NCI-H187 (cell line): Measurements from ENCODE around the gene TRIM38.
"Not testable (repeated sequence)": the region's sequence is repeated elsewhere in the genome, so short reads cannot be mapped to it uniquely, and the experiment has no call there.

Experiments used
- DNase-seq, 2 experiments: peaks; one replicate each; lab custom pipeline; 2025; lab: John Stamatoyannopoulos, UW

TRIM38 gene

GRCh38 chr6:25971187-25971821, 8.7 kb downstream of the TRIM38 start:
- no peak for DNase-seq

DNA sequence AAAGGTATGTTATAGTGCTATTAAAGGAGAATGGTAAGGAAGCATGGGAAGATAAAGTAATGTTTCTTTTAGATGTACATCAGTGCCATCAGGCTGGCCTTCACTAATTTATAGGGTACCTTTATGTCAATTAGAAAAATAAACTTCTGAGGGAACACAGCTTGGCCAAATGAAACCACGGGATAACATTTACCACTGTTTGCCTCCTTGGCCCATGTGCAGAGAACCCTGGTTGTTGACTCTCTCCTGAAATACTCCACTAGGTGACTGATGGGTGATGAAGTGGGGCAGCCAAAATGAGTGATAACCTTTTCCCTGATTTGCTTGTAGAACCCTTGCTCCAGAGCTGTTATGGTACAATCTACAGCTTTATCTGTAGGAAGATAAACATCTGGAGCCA, 9.5 kb downstream of the TRIM38 start:
- no peak for DNase-seq

- no peak for DNase-seq
Observed at GRCh38 chr6:25972902-25973301, 10.3 kb downstream of the TRIM38 start.

DNA sequence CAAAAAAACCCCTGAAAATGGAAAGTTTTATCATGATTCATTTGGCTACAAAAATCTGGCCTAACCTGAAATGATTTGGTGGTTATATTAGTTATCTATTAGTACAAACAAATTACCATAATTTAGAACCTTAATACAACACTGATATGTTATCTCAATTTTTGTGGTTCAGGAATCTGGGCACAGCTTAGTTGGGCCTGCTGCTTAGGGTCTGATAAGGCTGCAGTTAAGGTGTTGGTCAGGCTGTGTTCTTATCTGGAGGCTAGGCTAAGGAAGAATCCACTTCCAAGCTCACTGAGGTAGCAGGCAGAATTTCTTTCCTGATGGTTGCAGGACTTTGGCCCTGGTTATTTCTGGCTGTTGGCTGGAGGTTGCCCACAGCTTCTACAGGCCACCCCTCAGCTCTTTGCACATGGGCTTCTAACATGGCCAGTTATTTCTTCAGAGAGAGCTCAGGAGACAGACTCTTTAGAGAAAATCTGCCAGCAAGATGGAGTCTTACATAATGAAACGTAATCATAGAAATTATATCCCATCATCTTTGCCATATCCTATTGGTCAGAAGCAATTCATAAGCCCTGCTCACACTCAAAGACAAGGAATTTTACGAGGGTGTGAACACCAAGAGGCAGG, 11.4 kb downstream of the TRIM38 start:
- no peak for DNase-seq

DNA sequence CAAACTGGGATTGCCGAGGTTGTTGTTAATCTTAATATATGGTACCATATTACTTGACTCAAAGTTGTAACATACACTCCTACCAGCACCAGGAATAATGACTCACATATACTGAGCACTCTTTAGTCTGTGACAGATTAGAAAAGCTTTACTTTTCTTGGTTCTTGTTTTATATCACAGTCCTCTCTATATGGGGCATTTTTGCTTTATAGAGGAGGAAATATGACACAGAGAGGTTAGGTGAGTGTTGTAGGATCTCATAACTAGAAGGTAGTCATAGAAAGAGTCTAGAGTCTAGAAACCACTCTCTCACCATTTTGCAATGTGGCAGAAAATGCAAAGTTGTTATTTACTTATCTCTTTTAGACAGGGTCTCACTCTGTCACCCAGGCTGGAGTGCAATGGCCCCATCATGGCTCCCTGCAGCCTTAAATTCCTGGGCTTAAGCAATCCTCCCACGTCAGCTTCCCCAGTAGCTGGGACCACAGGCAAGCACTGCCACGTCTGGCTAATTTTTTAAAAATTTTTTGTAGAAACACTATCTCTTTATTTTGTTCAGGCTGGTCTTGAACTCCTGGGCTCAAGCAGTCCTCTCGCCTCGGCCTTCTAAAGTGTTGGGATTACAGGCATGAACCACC, 13.4 kb downstream of the TRIM38 start:
- no peak for DNase-seq

GRCh38 chr6:25980935-25981334, 18.3 kb downstream of the TRIM38 start:
- no peak for DNase-seq

DNA sequence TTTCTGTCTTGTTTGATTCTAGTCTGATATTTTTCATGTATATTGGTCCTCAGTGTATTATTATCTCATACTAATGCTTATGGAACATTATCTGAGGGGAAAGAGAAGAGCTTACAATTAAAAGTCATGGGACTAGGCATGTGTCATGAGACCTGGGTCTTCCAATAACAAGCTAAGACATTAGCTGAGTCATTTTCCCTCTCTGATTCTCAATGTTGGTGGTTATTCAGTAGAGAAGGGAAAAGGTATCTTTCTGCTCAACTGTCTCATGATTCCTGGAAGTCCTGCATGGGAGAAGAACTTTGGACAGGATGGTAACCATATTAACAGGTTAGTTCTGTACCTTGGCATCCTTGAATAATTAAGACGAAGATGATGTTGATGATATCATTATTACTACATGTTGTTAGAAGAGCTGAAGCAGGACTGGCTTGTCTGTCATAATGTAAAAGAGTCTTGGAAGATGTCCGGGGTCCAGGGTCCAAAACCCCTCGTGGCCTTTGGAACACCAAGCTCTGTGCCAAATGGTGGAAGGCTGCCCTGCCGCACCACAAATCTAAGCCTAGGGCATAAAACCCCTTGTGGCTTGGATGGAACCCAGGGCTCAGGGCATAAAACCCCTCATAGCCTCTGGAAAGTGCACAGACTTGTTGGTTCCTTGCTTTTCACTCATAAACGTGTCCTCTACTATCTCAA, 19.1 kb downstream of the TRIM38 start:
- no peak for DNase-seq

DNA sequence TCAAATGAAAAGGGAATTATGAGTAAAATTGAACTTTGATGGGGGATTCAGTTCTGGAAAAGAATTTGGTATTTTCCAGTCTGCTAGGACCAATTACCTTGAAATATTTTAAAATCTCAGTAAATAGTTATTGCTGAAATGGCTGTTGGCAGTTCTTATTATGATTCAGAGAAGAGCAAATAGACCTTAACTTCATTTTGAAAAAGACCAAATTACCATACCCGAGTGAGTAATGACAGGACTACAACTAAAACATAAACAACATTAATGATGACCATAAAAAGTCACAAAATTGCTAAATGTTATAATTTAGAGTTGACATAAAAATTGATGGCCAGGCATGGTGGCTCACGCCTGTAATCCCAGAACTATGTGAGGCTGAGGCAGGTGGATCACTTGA, 21.7 kb downstream of the TRIM38 start:
- no peak for DNase-seq

- DNase-seq = no peak
Observed at GRCh38 chr6:25987845-25988244, 25.2 kb downstream of the TRIM38 start.

DNA sequence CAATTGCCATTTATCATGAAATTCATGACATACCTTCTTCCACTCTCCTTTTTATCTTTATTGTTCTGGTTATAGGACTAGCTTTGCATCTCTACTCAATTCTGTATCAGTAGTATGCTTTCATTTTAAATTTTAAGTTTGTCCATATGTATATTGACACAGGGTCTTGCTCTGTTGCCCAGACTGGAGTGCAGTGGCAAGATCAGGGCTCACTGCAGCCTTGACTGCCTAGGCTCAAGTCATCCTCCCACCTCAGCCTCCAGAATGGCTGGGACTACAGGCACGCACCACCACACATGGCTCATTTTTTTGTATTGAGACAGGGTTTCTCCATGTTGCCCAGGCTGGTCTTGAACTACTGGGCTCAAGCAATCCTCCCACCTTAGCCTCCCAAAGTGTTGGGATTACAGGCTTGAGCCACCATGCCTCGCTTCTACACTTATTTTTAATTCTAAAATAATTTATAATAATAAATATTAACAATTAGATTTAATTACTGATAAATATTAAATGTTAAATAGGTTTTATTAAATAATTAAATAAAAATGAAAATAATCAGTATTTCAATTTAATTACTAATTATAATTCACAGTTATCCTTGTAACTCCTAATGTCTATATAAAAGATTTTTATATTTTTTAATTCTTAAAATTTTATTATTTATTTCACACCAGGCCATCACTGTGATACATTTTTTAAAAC, 27.7 kb downstream of the TRIM38 start:
- DNase-seq = no peak

GRCh38 chr6:25991785-25992412, 29.3 kb downstream of the TRIM38 start:
- peak; percentile 28 to 54 for DNase-seq

DNA sequence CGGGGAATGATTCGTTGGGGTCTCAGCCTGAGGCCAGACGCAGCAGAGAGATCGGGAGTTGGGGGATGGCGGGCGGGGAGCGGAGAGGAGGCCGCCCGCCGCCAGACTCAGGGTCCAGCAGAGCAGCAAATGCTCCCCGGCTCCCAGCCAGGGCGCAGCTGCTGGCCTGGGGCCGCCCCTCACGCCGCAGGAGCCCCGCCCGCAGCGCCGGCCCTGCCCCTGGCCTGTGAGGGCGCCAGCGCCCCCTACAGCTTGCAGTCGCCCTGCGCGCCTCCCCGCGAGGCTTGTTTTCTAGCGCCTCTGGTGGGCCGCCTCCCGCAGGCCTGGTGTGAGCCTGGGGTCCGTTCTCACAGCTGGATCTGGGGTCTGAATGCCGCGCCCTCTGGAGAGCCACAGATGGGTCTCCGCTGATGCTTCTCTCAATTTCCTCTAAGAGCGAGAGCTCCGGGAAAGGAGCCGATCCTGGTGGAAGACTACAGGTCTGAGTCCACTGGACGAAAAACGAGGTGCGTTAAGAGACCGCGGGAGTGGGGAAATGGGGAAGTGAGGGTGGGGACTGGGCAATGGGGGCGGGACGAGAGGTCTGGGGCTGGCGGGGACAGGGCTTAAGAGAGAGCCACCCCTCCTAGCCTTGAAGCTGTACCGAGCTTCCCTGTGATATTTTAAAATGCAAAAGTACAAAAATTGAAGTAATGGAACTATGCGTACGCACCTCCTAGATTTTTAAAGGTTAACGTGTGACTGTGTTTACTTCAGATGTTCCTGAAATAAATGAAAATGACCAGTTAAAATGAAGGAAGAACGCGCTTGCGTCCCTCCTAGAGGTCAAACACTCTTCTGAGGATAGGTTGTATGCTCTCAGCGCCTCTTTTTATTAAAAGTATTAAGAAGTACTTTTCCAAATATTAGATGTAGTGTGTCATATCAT, 30.1 kb downstream of the TRIM38 start:
- peak; percentile 81 to 83 for DNase-seq

GRCh38 chr6:25993341-25993684, 30.7 kb downstream of the TRIM38 start:
- DNase-seq = not testable (repeated sequence)

GRCh38 chr6:25995507-25995906, 32.9 kb downstream of the TRIM38 start:
- no peak for DNase-seq

- DNase-seq = no peak
Observed at GRCh38 chr6:25997921-25998320, 35.3 kb downstream of the TRIM38 start.

- DNase-seq = no peak
Observed at GRCh38 chr6:25998379-25998778, 35.8 kb downstream of the TRIM38 start.

- not testable (repeated sequence) for DNase-seq
Observed at GRCh38 chr6:25999225-25999624, 36.6 kb downstream of the TRIM38 start.

DNA sequence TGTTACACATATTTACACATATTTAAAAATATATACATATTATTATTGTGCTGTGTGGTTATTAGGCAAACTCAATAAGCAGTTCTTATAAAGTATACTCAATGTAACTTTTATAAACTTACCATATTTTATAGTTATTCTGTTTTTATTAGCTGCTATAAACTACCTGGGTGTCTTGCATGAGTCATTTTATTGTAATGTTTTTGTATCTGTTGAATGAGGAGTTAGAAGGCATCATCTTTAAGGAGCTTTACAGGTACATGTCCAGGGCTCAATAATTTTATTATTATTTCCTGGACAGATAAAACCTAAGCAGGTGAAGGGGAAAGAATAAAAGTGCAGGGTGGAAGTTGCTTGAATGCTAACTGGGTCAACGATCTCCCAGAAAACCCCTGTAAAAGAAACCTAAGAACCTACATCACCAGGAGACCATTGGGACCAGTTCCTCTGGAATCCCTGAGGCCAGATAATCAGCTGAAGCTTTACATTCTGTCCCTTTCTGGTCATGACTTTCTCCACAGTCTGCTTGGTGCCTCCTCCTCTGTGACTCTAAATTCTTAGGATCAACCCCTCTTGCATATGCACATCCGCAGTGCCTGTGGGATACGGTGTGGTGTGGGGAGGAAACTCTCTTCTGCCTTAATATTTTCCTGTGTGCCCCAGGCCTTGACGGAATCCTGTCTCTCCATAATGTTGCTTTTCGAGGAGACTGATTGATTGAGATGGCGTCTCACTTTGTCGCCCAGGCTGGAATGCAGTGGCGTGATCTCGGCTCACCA, 38.0 kb downstream of the TRIM38 start:
- no peak for DNase-seq

GRCh38 chr6:26003102-26003694, 40.6 kb downstream of the TRIM38 start:
- peak; percentile 3 to 19 for DNase-seq
